H1 (cell line): ENCODE data around the gene HLA-DOB. TPM values are rescaled to one million over a fixed set of nuclear protein-coding genes. Genes with fewer than 3 reads are reported as not detected.

Experiments used
- CTCF ChIA-PET: fragments of 300-600 bp; sonication (Branson Sonifier 250); formaldehyde crosslinking; loops from one replicate; lab custom pipeline; 2021; ENCODE audit not compliant: partially characterized antibody; lab: Charles Lee
- POLR2A ChIA-PET: fragments of 300-600 bp; sonication (Branson Sonifier 250); formaldehyde crosslinking; loops from one replicate; lab custom pipeline; 2021; ENCODE audit warnings: inconsistent platforms; ENCODE audit not compliant: partially characterized antibody; lab: Charles Lee
- DNase-seq, 2 experiments: peaks; one replicate each; pipeline versions ENCODE4 v3.0.0 to v3.0.0-alpha.2; 2010 to 2022; ENCODE audit warnings: low spot score in 2 of 2, low read depth in 1 of 2, mixed read lengths in 1 of 2
- FAIRE-seq: peaks from 2 replicates; lab custom pipeline; 2011; peaks lifted over from hg19 to GRCh38; lab: Jason Lieb, UNC
- H2AFZ ChIP-seq: 2 replicates; pipeline ENCODE4 v1.8.1; 2012; ENCODE audit warnings: low read length, inconsistent platforms
- H2AK5ac ChIP-seq: 2 replicates; pipeline ENCODE4 v1.6.1; 2013; ENCODE audit warnings: low read depth, low read length
- H2BK120ac ChIP-seq: replicated peaks from 2 replicates; pipeline ENCODE3; 2013; ENCODE audit warnings: low read depth, low read length, inconsistent platforms
- H2BK12ac ChIP-seq: 2 replicates; pipeline ENCODE4 v1.6.1; 2013; ENCODE audit warnings: low read depth, low read length
- H2BK15ac ChIP-seq: 2 replicates; pipeline ENCODE4 v1.6.1; 2013; ENCODE audit warnings: low read length
- H2BK20ac ChIP-seq: 2 replicates; pipeline ENCODE4 v1.6.1; 2013; ENCODE audit warnings: low read length
- H2BK5ac ChIP-seq: 2 replicates; pipeline ENCODE4 v1.6.1; 2013; ENCODE audit warnings: low read depth, low read length
- H3K14ac ChIP-seq: 2 replicates; pipeline ENCODE4 v1.6.1; 2013; ENCODE audit warnings: inconsistent platforms; ENCODE audit not compliant: insufficient read length
- H3K18ac ChIP-seq: 2 replicates; pipeline ENCODE4 v1.6.1; 2013; ENCODE audit warnings: low read length; ENCODE audit errors: extremely low read depth
- H3K23ac ChIP-seq: 2 replicates; pipeline ENCODE4 v1.6.1; 2013; ENCODE audit warnings: inconsistent platforms; ENCODE audit not compliant: insufficient read length
- H3K23me2 ChIP-seq: 2 replicates; pipeline ENCODE4 v1.6.1; 2013; ENCODE audit warnings: low read depth, low read length
- H3K27ac ChIP-seq: 2 replicates; pipeline ENCODE4 v1.6.1; 2011; ENCODE audit warnings: low read depth, low read length, inconsistent platforms
- H3K27me3 ChIP-seq, 4 experiments: replicated peaks in 1 of 4; 1 replicate in 1 of 4; 2 replicates in 3 of 4; pipeline versions ENCODE4 v1.6.1 to v1.8.1; 2011 to 2013; ENCODE audit warnings: low read length in 3 of 4, mild to moderate bottlenecking in 3 of 4, inconsistent platforms in 2 of 4, mixed read lengths in 2 of 4, moderate library complexity in 1 of 4; ENCODE audit not compliant: control insufficient read depth in 3 of 4, insufficient read depth in 3 of 4; ENCODE audit errors: extremely low read depth in 1 of 4
- H3K36me3 ChIP-seq, 4 experiments: 2 replicates each; pipeline versions ENCODE4 v1.6.1 to v1.8.1; 2011 to 2013; ENCODE audit warnings: mild to moderate bottlenecking in 4 of 4, low read length in 3 of 4, moderate library complexity in 2 of 4, control low read depth in 1 of 4, inconsistent platforms in 1 of 4; ENCODE audit not compliant: insufficient read depth in 4 of 4, control insufficient read depth in 2 of 4
- H3K4ac ChIP-seq: replicated peaks from 2 replicates; pipeline ENCODE3; 2013; ENCODE audit warnings: low read length, low read depth, mixed read lengths, inconsistent platforms; ENCODE audit not compliant: insufficient read length
- H3K4me1 ChIP-seq, 4 experiments: replicated peaks in 1 of 4; 1 replicate in 1 of 4; 2 replicates in 3 of 4; pipeline versions ENCODE4 v1.6.1 to v1.8.1; 2011 to 2013; ENCODE audit warnings: low read length in 3 of 4, inconsistent platforms in 2 of 4, mixed read lengths in 1 of 4; ENCODE audit not compliant: insufficient read depth in 4 of 4, control insufficient read depth in 3 of 4
- H3K4me2 ChIP-seq, 2 experiments: 2 replicates each; pipeline versions ENCODE4 v1.6.1 to v1.8.1; 2011 to 2013; ENCODE audit warnings: low read depth in 2 of 2, low read length in 2 of 2, control low read depth in 1 of 2, inconsistent platforms in 1 of 2, mild to moderate bottlenecking in 1 of 2; ENCODE audit not compliant: insufficient read depth in 1 of 2
- H3K4me3 ChIP-seq, 4 experiments: fragments of 200-600, 300-600 bp in 1 of 4; sonication (generic), shearing (Covaris generic), sonication (Bioruptor Twin) in 1 of 4; 2 replicates each; pipeline versions ENCODE4 v1.5.1 to v1.8.1; 2011 to 2016; ENCODE audit warnings: low read length in 4 of 4, low read depth in 3 of 4, control low read depth in 2 of 4, inconsistent platforms in 2 of 4, mild to moderate bottlenecking in 2 of 4, mixed read lengths in 1 of 4, moderate library complexity in 1 of 4; ENCODE audit not compliant: insufficient read depth in 2 of 4; ENCODE audit errors: extremely low read depth in 1 of 4
- H3K56ac ChIP-seq: replicated peaks from 2 replicates; pipeline ENCODE3; 2013; ENCODE audit warnings: low read depth, mild to moderate bottlenecking, mixed read lengths, low read length, inconsistent platforms; ENCODE audit not compliant: insufficient read length
- H3K79me1 ChIP-seq: 2 replicates; pipeline ENCODE4 v1.6.1; 2013; ENCODE audit warnings: low read depth, low read length, control low read depth
- H3K79me2 ChIP-seq, 2 experiments: 2 replicates each; pipeline versions ENCODE4 v1.6.1 to v1.8.1; 2012 to 2013; ENCODE audit warnings: low read length in 2 of 2, mild to moderate bottlenecking in 2 of 2, inconsistent platforms in 1 of 2; ENCODE audit not compliant: insufficient read depth in 2 of 2, control insufficient read depth in 1 of 2
- H3K9ac ChIP-seq, 4 experiments: replicated peaks in 1 of 4; 1 replicate in 1 of 4; 2 replicates in 3 of 4; pipeline versions ENCODE4 v1.6.1 to v1.8.1; 2011 to 2013; ENCODE audit warnings: low read depth in 3 of 4, low read length in 3 of 4, control low read depth in 2 of 4, mild to moderate bottlenecking in 2 of 4, moderate library complexity in 2 of 4, inconsistent platforms in 1 of 4; ENCODE audit errors: extremely low read depth in 1 of 4
- H3K9me3 ChIP-seq, 2 experiments: 2 replicates each; pipeline versions ENCODE4 v1.6.1 to v1.8.1; 2012 to 2013; ENCODE audit warnings: mild to moderate bottlenecking in 2 of 2, moderate library complexity in 2 of 2, control low read depth in 1 of 2, inconsistent platforms in 1 of 2, low read depth in 1 of 2, low read length in 1 of 2, mixed read lengths in 1 of 2; ENCODE audit not compliant: insufficient read depth in 2 of 2
- H4K20me1 ChIP-seq, 2 experiments: replicated peaks in 1 of 2; 2 replicates each; pipeline versions ENCODE3 to v1.8.1; 2011 to 2013; ENCODE audit warnings: inconsistent platforms in 2 of 2, low read length in 2 of 2, mild to moderate bottlenecking in 1 of 2; ENCODE audit not compliant: insufficient read depth in 2 of 2, control insufficient read depth in 1 of 2
- H4K5ac ChIP-seq: 2 replicates; pipeline ENCODE4 v1.6.1; 2013; ENCODE audit warnings: low read length, low read depth, mixed read lengths, inconsistent platforms; ENCODE audit not compliant: insufficient read length
- H4K8ac ChIP-seq: 2 replicates; pipeline ENCODE4 v1.8.0; 2013; ENCODE audit warnings: mild to moderate bottlenecking, moderate library complexity, low read length, inconsistent platforms; ENCODE audit not compliant: insufficient read depth; ENCODE audit errors: extremely low read depth
- H4K91ac ChIP-seq: replicated peaks from 2 replicates; pipeline ENCODE3; 2013; ENCODE audit warnings: low read length, mixed read lengths, inconsistent platforms; ENCODE audit not compliant: insufficient read length
- CBX8 ChIP-seq: fragments of 300-800, 300-1000 bp; sonication (generic); IDR thresholded peaks from 2 replicates; pipeline ENCODE4 v1.7.1; 2016; ENCODE audit warnings: low read depth, low read length, borderline replicate concordance
- CHD1 ChIP-seq: IDR thresholded peaks from 2 replicates; pipeline ENCODE4 v1.6.1; 2012; ENCODE audit warnings: low read depth, low read length, improper control_type of control experiment
- CTBP2 ChIP-seq: IDR thresholded peaks from 2 replicates; pipeline ENCODE4 v1.7.0; 2011; ENCODE audit warnings: borderline replicate concordance, mild to moderate bottlenecking, moderate library complexity, mixed read lengths, low read length; ENCODE audit not compliant: insufficient read depth, insufficient read length
- FOSL1 ChIP-seq: IDR thresholded peaks from 2 replicates; pipeline ENCODE4 v1.6.1; 2011; ENCODE audit warnings: mild to moderate bottlenecking, low read depth, low read length, moderate library complexity; ENCODE audit not compliant: insufficient read depth
- JUND ChIP-seq: IDR thresholded peaks from 2 replicates; pipeline ENCODE4 v1.6.1; 2011; ENCODE audit warnings: mild to moderate bottlenecking, improper control_type of control experiment, low read length
- RBBP5 ChIP-seq: IDR thresholded peaks from 2 replicates; pipeline ENCODE4 v1.7.1; 2012; ENCODE audit warnings: low read depth, mild to moderate bottlenecking, inconsistent platforms, low read length, moderate library complexity, borderline replicate concordance
- SIRT6 ChIP-seq: IDR thresholded peaks from one replicate; pipeline ENCODE4 v1.7.1; 2012; ENCODE audit warnings: low read length, inconsistent platforms
- SRF ChIP-seq: IDR thresholded peaks from 2 replicates; pipeline ENCODE4 v1.6.1; 2011; ENCODE audit warnings: mild to moderate bottlenecking, low read depth, low read length, moderate library complexity
- ZNF274 ChIP-seq: IDR thresholded peaks from 2 replicates; pipeline ENCODE4 v1.7.0; 2012; ENCODE audit warnings: low read length, borderline replicate concordance; ENCODE audit errors: extremely low read depth
- WGBS, 2 experiments: shearing (Covaris generic) in 1 of 2; methylation state at CpG; one replicate each; pipeline versions ENCODE4 v1.1.6 to v1.1.7; 2013 to 2015; ENCODE audit warnings: low lambda C conversion rate in 2 of 2, mixed read lengths in 2 of 2, inconsistent platforms in 1 of 2, low coverage in 1 of 2, missing lambda C conversion rate in 1 of 2; ENCODE audit not compliant: insufficient replicate concordance in 2 of 2, insufficient coverage in 1 of 2, insufficient read length in 1 of 2; ENCODE audit errors: extremely low coverage in 1 of 2, missing lambda C conversion rate in 1 of 2; 5-methylcytosine and 5-hydroxymethylcytosine counted together
- polyA plus RNA-seq, 7 experiments: library from polyadenylated mRNA; depleted of rRNA in 3 of 7; stranded (reverse) in 5 of 7; unstranded in 2 of 7; fragments of >200 nt in 5 of 7; fragments of 200-250 nt in 2 of 7; gene quantifications; 1 replicate in 5 of 7; 2 replicates in 1 of 7; 4 replicates in 1 of 7; pipeline versions ENCODE4 v1.2.1 to v1.2.3, GENCODE V29; 2011 to 2013; ENCODE audit warnings: missing spikeins in 2 of 7, mixed read lengths in 2 of 7
- total RNA-seq: library from RNA; stranded (reverse); fragmentation: NEBNext Ultra II Directional; extraction: Animal tissue kit (Norgen Biotek cat#: 25700); gene quantifications from 2 replicates; pipeline ENCODE4 v1.2.1, GENCODE V29; 2021

Gene HLA-DOB
- total and polyA plus RNA-seq, 2 of the 8 experiments (the other 6 are each of a cell fraction or from before 2014, with no cell fraction given): 0.35 TPM; not detected in 1

GRCh38 chr6:32842690-32843089 lies 25.9 kb upstream of the HLA-DOB start:
- H3K36me3 ChIP-seq: peaks cover 0 to 4% (median 0%) of the 10 kb centered on the region in 4 experiments; a peak in 5 of 8 replicates
- no peaks in the 10 kb centered on the region for H3K9me3 ChIP-seq
- no peak overlapping the region for H3K4ac ChIP-seq
- H3K4me1 ChIP-seq: peaks cover 0 to 4% (median 3%) of the 10 kb centered on the region in 4 experiments; a peak in 5 of 7 replicates
- POLR2A ChIA-PET: no interaction called here
- no peak overlapping the region for H3K27ac ChIP-seq
- H4K8ac ChIP-seq: no peak overlapping the region
- no peak overlapping the region for H2AFZ ChIP-seq
- CTCF ChIA-PET: interaction anchor here (0.7 to 11.2 kb wide), 4 partner anchors 8 to 141 kb away, joined by 3 to 402 read pairs (median 11); partner anchors contain the start of genes HLA-DMA, PSMB9 and TAP1
- no peak overlapping the region for H2AK5ac ChIP-seq
- no peak overlapping the region for H3K23ac ChIP-seq
- no peak overlapping the region for H2BK20ac ChIP-seq
- H3K27me3 ChIP-seq: peaks cover 0 to 11% (median 10%) of the 10 kb centered on the region in 4 experiments; a peak in 4 of 7 replicates
- H3K4me2 ChIP-seq: peak overlapping the region in 1 of 2 experiments; percentile 92; a peak in 1 of 4 replicates
- H3K56ac ChIP-seq: no peak overlapping the region
- no peaks in the 10 kb centered on the region for H3K79me1 ChIP-seq
- peaks cover 13% of the 10 kb centered on the region for H3K23me2 ChIP-seq
- no peaks in the 10 kb centered on the region for H3K79me2 ChIP-seq
- 81% methylated on average over 8 of the region's 8 CpGs; no CpG with 5 or more reads in 1 of the 2 experiments for WGBS, 2 experiments
- H2BK120ac ChIP-seq: no peak overlapping the region
- H4K91ac ChIP-seq: no peak overlapping the region
- DNase-seq: no peak
- H2BK15ac ChIP-seq: no peak overlapping the region
- H3K14ac ChIP-seq: no peak overlapping the region
- no peak overlapping the region for H4K5ac ChIP-seq
- no peak overlapping the region for H2BK12ac ChIP-seq
- no peak overlapping the region for H2BK5ac ChIP-seq
- no peak for FAIRE-seq
- TF ChIP-seq CTBP2: no peak
- no peak for TF ChIP-seq JUND
- TF ChIP-seq SRF: no peak
- no peak for TF ChIP-seq CHD1
- no peak for TF ChIP-seq SIRT6
- no peak for TF ChIP-seq RBBP5
- no peak for TF ChIP-seq CBX8
- TF ChIP-seq FOSL1: no peak
- no peak for TF ChIP-seq ZNF274
- no peak overlapping the region for H3K4me3 ChIP-seq
- H4K20me1 ChIP-seq: peaks cover 0 to 2% of the 10 kb centered on the region in 2 experiments
- H3K18ac ChIP-seq: no peak overlapping the region
- H3K9ac ChIP-seq: no peak overlapping the region
